Natural killer cell (primary cell): ENCODE measurements around the gene PCYT2. TPM values are rescaled to one million over a fixed set of nuclear protein-coding genes. Genes with fewer than 3 reads are reported as not detected.

ENCODE experiments used
- ATAC-seq, 3 donors: fragments of 150-1000 bp in 2 of 3; fragments of 200-7000 bp in 1 of 3; cut with Tn5 transposase; 1 replicate in 1 of 3; 2 replicates in 2 of 3; pipeline ENCODE4 v1.10.0; 2021; ENCODE audit warnings: mild to moderate bottlenecking in 2 of 3, moderate library complexity in 2 of 3
- DNase-seq, 2 donors: peaks; one replicate each; pipeline versions ENCODE4 v3.0.0 to v3.0.0-alpha.2; 2013 to 2021; ENCODE audit warnings: mixed read lengths in 1 of 2
- H3K27ac ChIP-seq: one replicate; pipeline ENCODE4 v1.5.1; 2013; ENCODE audit warnings: mild to moderate bottlenecking, low read length
- H3K27me3 ChIP-seq: one replicate; pipeline ENCODE4 v1.6.1; 2013; ENCODE audit warnings: low read length; ENCODE audit not compliant: control insufficient read depth, insufficient read depth
- H3K36me3 ChIP-seq: one replicate; pipeline ENCODE4 v1.6.1; 2013; ENCODE audit warnings: low read length; ENCODE audit not compliant: control insufficient read depth, insufficient read depth
- H3K4me1 ChIP-seq: one replicate; pipeline ENCODE4 v1.6.1; 2013; ENCODE audit warnings: low read length; ENCODE audit not compliant: control insufficient read depth, insufficient read depth
- H3K4me3 ChIP-seq: one replicate; pipeline ENCODE4 v1.5.1; 2013; ENCODE audit warnings: low read length
- H3K9me3 ChIP-seq: one replicate; pipeline ENCODE4 v1.6.1; 2013; ENCODE audit warnings: low read length; ENCODE audit not compliant: control insufficient read depth, insufficient read depth
- H3K27ac Mint-ChIP-seq, 2 donors: one replicate each; pipeline ENCODE4 v1.8.0; 2022; ENCODE audit warnings: mild to moderate bottlenecking in 2 of 2, mixed read lengths in 2 of 2, moderate library complexity in 1 of 2
- H3K27me3 Mint-ChIP-seq, 2 donors: one replicate each; pipeline ENCODE4 v1.8.0; 2022; ENCODE audit warnings: low read depth in 2 of 2, mixed read lengths in 2 of 2
- H3K36me3 Mint-ChIP-seq: one replicate; pipeline ENCODE4 v1.8.0; 2022; ENCODE audit warnings: mixed read lengths
- H3K4me1 Mint-ChIP-seq, 2 donors: one replicate each; pipeline ENCODE4 v1.8.0; 2022; ENCODE audit warnings: mixed read lengths in 2 of 2
- H3K4me3 Mint-ChIP-seq: one replicate; pipeline ENCODE4 v1.8.0; 2022; ENCODE audit warnings: mild to moderate bottlenecking, moderate library complexity, mixed read lengths
- H3K9me3 Mint-ChIP-seq, 2 donors: one replicate each; pipeline ENCODE4 v1.8.0; 2022; ENCODE audit warnings: mixed read lengths in 2 of 2
- WGBS: methylation state at CpG from one replicate; pipeline ENCODE4 v1.1.7; 2013; ENCODE audit warnings: missing lambda C conversion rate; ENCODE audit not compliant: insufficient coverage; 5-methylcytosine and 5-hydroxymethylcytosine counted together
- intact Hi-C: fragments of 100-400 bp; cut with micrococcal nuclease; formaldehyde crosslinking; loops from one replicate; pipeline ENCODE4 v1.14.2; 2022
- total RNA-seq, 4 donors: library from RNA; stranded (reverse); fragments of 120-200 nt in 1 of 4; gene quantifications; one replicate each; pipeline versions ENCODE4 v1.2.3 to v1.2.4, GENCODE V29; 2013 to 2022
- TF ChIP-seq, protein P1 (sequence below): fragments of 200-600 bp; IDR thresholded peaks from one replicate; pipeline ENCODE4 v1.8.0; 2022; ENCODE audit warnings: antibody characterized with exemption

The PCYT2 gene
- total RNA-seq, 3 donors from 2014 or later (not counting 1 experiment from before 2014, with no cell fraction given), result 30.6 to 34.4 (median 34.2) TPM

DNA sequence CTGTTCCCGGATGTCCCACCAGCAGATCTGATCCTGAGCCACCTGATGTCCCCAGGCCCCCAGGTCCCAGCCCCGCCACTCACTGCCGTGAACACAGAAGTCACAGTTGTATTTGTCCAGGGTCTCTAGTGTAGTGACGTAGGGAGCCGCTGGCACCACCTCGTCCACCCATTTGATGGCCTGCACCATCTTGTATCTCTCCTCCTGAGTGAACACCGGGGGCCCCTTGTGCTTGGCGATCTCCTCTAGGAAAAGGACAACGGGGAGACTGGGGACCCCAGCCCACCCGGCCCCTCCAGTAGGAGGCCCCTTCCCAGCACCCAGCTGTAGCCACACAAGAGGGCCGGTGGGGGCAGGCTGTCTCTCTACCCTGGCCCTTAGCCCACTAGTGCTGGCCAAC lies 2.4 kb downstream of the PCYT2 start:
- peaks cover 5 to 21% of the 10 kb centered on the region in 2 donors for H3K4me1 Mint-ChIP-seq
- H3K27ac Mint-ChIP-seq, result no peak overlapping the region
- no peak overlapping the region for H3K4me3 ChIP-seq
- no peaks in the 10 kb centered on the region for H3K27me3 ChIP-seq
- no peaks in the 10 kb centered on the region for H3K9me3 Mint-ChIP-seq
- peaks cover 39% of the 10 kb centered on the region for H3K36me3 ChIP-seq
- no peaks in the 10 kb centered on the region for H3K27me3 Mint-ChIP-seq
- H3K4me1 ChIP-seq, result peaks cover 18% of the 10 kb centered on the region
- intact Hi-C loops, result no loop called here
- H3K9me3 ChIP-seq, result no peaks in the 10 kb centered on the region
- 97% methylated on average over 11 of the region's 11 CpGs for WGBS
- no peak overlapping the region for H3K27ac ChIP-seq
- no peak for DNase-seq
- H3K4me3 Mint-ChIP-seq, result no peak overlapping the region
- no peak for ATAC-seq
- TF ChIP-seq, protein P1, sequence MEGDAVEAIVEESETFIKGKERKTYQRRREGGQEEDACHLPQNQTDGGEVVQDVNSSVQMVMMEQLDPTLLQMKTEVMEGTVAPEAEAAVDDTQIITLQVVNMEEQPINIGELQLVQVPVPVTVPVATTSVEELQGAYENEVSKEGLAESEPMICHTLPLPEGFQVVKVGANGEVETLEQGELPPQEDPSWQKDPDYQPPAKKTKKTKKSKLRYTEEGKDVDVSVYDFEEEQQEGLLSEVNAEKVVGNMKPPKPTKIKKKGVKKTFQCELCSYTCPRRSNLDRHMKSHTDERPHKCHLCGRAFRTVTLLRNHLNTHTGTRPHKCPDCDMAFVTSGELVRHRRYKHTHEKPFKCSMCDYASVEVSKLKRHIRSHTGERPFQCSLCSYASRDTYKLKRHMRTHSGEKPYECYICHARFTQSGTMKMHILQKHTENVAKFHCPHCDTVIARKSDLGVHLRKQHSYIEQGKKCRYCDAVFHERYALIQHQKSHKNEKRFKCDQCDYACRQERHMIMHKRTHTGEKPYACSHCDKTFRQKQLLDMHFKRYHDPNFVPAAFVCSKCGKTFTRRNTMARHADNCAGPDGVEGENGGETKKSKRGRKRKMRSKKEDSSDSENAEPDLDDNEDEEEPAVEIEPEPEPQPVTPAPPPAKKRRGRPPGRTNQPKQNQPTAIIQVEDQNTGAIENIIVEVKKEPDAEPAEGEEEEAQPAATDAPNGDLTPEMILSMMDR, result no peak
- H3K36me3 Mint-ChIP-seq, result no peaks in the 10 kb centered on the region

DNA sequence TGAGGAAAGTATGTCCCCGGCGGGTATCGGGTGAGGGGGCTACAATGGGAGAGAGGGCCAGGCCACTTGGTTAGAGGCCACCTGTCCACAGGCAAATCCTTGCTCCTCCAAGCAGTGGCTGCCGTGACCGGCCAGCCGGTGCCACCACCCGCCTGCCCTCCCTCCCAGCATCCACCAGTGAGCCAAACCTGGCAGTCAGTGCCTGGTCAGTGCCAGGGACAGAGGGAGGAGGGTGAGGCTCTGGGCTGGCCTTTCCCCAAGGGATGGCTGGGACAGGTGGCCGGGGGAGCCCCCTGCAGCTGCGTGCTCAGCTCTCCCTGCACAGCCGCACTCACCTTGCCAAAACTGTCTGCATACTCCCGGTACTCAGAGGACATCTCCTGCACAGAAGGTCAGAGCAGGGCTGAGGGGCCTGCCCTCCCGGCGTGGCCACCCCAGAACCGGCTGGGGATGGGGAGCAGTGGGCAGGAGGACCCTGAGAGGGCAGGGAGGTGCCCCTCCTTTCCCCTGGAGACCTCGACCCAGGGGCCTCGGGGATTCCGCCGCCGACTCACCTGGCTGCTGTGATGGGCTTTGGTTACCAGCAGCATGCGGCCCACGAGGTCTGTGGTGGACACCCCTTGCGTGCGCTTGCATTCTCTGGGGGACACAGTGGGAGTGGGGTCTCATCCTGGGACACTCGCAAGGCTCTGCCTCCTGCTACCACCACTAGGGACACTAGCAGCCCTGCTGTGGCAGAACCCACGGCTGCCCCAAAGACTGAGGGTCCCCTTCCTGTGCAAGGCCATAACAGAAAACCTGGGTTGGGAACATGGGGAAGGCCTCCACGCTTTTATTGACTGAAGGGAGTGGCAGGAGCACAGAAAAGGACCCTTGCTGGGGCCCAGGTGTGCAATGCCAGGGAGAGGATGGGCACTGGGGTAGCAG lies 3.7 kb downstream of the PCYT2 start:
- H3K9me3 ChIP-seq, result no peaks in the 10 kb centered on the region
- no peak overlapping the region for H3K4me3 Mint-ChIP-seq
- WGBS, result 96% methylated on average over 26 of the region's 26 CpGs
- peaks cover 26% of the 10 kb centered on the region for H3K36me3 ChIP-seq
- peaks cover 0 to 15% of the 10 kb centered on the region in 2 donors for H3K4me1 Mint-ChIP-seq
- no peaks in the 10 kb centered on the region for H3K9me3 Mint-ChIP-seq
- DNase-seq, result no peak
- no peak overlapping the region for H3K4me3 ChIP-seq
- peaks cover 3% of the 10 kb centered on the region for H3K27me3 ChIP-seq
- TF ChIP-seq, protein P1, result no peak
- no peak for ATAC-seq
- intact Hi-C loops, result no loop called here
- no peaks in the 10 kb centered on the region for H3K36me3 Mint-ChIP-seq
- no peaks in the 10 kb centered on the region for H3K27me3 Mint-ChIP-seq
- no peak overlapping the region for H3K27ac ChIP-seq
- H3K27ac Mint-ChIP-seq, result no peak overlapping the region
- peaks cover 18% of the 10 kb centered on the region for H3K4me1 ChIP-seq

DNA sequence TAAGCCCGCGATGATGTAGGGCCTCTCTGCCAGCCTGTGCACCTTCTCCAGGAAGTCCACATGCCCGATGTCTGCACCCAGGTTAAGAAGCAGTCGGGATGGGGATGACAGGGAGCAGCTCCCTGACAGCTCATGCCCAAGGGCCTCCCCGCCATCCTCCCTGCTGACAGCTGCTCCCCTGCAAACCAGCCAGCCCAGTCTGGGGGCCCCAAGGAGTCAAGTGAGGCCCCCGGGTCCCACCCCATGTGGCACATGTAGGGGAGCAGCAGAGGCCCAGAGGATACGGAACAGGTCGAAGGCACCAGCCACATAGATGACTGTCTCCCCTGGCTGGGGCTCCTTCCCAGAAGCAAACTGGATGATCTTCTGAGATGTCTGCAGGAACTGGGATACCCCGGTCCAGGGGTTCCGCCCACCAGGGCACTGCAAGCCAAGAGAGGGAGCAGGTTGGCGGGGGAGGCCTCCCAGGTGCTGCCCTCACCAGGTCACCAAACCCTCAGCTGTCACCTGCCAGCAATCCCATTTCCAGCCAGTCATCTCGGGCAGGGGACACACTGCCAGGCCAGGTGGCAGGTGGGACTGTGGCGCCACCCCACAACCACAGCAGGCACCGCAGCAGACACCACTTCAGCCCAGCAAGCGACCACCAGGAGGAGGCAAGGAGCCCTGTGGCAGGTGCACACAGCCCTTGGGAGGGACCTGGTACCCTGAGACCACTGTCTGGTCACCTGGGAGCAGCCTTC lies 4.6 kb downstream of the PCYT2 start:
- intact Hi-C loops, result no loop called here
- Histone ChIP-seq H3K4me3 (no peak overlapping the region), H3K9me3 (no peaks in the 10 kb centered on the region), H3K4me1 (peaks cover 17% of the 10 kb centered on the region), H3K36me3 (peaks cover 22% of the 10 kb centered on the region), H3K27ac (no peak overlapping the region), H3K27me3 (peaks cover 5% of the 10 kb centered on the region)
- peaks cover 0 to 12% of the 10 kb centered on the region in 2 donors for H3K4me1 Mint-ChIP-seq
- ATAC-seq, result no peak
- no peak for DNase-seq
- no peaks in the 10 kb centered on the region for H3K27me3 Mint-ChIP-seq
- H3K4me3 Mint-ChIP-seq, result no peak overlapping the region
- TF ChIP-seq, protein P1, result no peak
- no peaks in the 10 kb centered on the region for H3K36me3 Mint-ChIP-seq
- H3K27ac Mint-ChIP-seq, result no peak overlapping the region
- H3K9me3 Mint-ChIP-seq, result no peaks in the 10 kb centered on the region
- WGBS, result 94% methylated on average over 15 of the region's 15 CpGs
